Lower leg skin (tissue), 4 donors: ENCODE results near the gene RHOC. TPM values are rescaled to one million over a fixed set of nuclear protein-coding genes. Genes with fewer than 3 reads are reported as not detected.
A peak's percentile ranks its signal among the peaks of the same experiment; 100 is the strongest.

Experiments used
- DNase-seq, 2 donors: peaks; one replicate each; pipeline ENCODE4 v3.0.0-alpha.2; 2019; ENCODE audit warnings: low spot score in 2 of 2
- H3K4me3 ChIP-seq: fragments of 200-600 bp; sonication (generic); 2 replicates; pipeline ENCODE4 v1.5.1; 2017; ENCODE audit warnings: mild to moderate bottlenecking, low read depth; ENCODE audit not compliant: poor library complexity, severe bottlenecking
- CTCF ChIP-seq, 3 donors: fragments of 450-650 bp; IDR thresholded peaks; one replicate each; pipeline ENCODE4 v1.5.1; 2016; ENCODE audit warnings: antibody characterized with exemption in 3 of 3, mild to moderate bottlenecking in 3 of 3, moderate library complexity in 2 of 3
- POLR2A ChIP-seq, 2 donors: fragments of 450-650 bp; IDR thresholded peaks; one replicate each; pipeline ENCODE4 v1.6.1; 2016 to 2017; ENCODE audit warnings: antibody characterized with exemption in 2 of 2, mild to moderate bottlenecking in 1 of 2, moderate library complexity in 1 of 2
- WGBS, 2 donors: methylation state at CpG; one replicate each; pipeline ENCODE4 v1.1.5; 2018; 5-methylcytosine and 5-hydroxymethylcytosine counted together
- intact Hi-C: fragments of 100-400 bp; cut with DNase I; formaldehyde crosslinking; loops from one replicate; pipeline ENCODE4 v1.15.0; 2023; ENCODE audit warnings: low total_unique reads
- total RNA-seq, 4 donors: library from RNA; depleted of rRNA; stranded (reverse); fragments of >200 nt; gene quantifications; one replicate each; pipeline ENCODE4 v1.1.0, GENCODE V29; 2016

Gene RHOC
- total RNA-seq, 4 donors from 2014 or later: 133 to 214 (median 184) TPM

DNA sequence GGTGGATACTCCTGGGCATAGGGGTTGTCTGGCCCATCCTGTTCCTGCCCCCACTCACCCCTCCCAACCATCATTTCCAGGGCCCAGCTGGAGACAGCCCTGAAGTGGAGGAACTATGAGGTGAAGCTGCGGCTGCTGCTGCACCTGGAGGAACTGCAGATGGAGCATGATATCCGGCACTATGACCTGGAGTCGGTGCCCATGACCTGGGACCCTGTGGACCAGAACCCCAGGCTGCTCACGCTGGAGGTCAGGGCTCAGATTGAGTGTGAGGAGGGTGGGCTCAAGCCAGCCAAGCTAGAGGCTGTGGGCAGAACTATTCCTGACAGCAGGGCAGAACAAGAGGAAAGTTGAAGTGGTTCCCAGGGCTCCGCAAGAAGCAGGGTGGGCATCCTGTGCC is 14.2 kb downstream of the RHOC start:
- no peak overlapping the region for H3K4me3 ChIP-seq
- DNase-seq: peak in 1 of 2 donors; percentile 70
- 96 to 100% methylated on average over 5 of the region's 5 CpGs for WGBS, 2 donors
- TF ChIP-seq CTCF (IDR thresholded peaks at IDR 0.05) (no peak), POLR2A (IDR thresholded peaks at IDR 0.05) (no peak)
- intact Hi-C loops: no loop called here

DNA sequence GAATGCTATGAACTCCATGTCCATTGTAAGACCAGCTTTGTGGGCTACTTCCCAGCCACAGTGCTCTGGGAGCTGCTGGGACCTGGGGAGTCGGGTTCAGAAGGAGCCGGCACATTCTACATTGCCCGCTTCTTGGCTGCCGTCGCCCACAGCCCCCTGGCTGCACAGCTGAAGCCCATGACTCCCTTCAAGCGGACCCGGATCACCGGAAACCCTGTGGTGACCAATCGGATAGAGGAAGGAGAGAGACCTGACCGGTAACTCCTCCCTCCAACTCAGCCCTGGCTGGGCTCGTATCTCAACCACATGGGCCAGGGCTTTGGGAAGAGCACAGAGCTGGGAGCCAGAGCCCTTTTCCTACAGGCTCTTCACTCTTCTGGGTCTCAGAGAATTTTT is 17.1 kb downstream of the RHOC start:
- no peak overlapping the region for H3K4me3 ChIP-seq
- intact Hi-C loops: no loop called here
- peak in 1 of 2 donors; percentile 79 for DNase-seq
- no peak for TF ChIP-seq CTCF (IDR thresholded peaks at IDR 0.05)
- no peak for TF ChIP-seq POLR2A (IDR thresholded peaks at IDR 0.05)
- WGBS, 2 donors: 94 to 96% methylated on average over 9 to 11 of the region's 11 CpGs

GRCh38 chr1:112689196-112689841 is 17.6 kb downstream of the RHOC start:
- TF ChIP-seq POLR2A (IDR thresholded peaks at IDR 0.05) (no peak), CTCF (IDR thresholded peaks at IDR 0.05) (no peak)
- 96 to 99% methylated on average over 9 of the region's 9 CpGs for WGBS, 2 donors
- intact Hi-C loops: no loop called here

GRCh38 chr1:112688781-112689193 is 18.1 kb downstream of the RHOC start:
- intact Hi-C loops: no loop called here
- H3K4me3 ChIP-seq: no peak overlapping the region
- peak in 1 of 2 donors; percentile 68 for DNase-seq
- 80 to 86% methylated on average over 13 of the region's 13 CpGs for WGBS, 2 donors
- TF ChIP-seq CTCF (IDR thresholded peaks at IDR 0.05) (no peak), POLR2A (IDR thresholded peaks at IDR 0.05) (no peak)

More at GRCh38 chr1:112689196-112689841, 17.6 kb downstream of the RHOC start:
- H3K4me3 ChIP-seq: no peak overlapping the region
- peak in 1 of 2 donors; percentile 83 for DNase-seq

DNA sequence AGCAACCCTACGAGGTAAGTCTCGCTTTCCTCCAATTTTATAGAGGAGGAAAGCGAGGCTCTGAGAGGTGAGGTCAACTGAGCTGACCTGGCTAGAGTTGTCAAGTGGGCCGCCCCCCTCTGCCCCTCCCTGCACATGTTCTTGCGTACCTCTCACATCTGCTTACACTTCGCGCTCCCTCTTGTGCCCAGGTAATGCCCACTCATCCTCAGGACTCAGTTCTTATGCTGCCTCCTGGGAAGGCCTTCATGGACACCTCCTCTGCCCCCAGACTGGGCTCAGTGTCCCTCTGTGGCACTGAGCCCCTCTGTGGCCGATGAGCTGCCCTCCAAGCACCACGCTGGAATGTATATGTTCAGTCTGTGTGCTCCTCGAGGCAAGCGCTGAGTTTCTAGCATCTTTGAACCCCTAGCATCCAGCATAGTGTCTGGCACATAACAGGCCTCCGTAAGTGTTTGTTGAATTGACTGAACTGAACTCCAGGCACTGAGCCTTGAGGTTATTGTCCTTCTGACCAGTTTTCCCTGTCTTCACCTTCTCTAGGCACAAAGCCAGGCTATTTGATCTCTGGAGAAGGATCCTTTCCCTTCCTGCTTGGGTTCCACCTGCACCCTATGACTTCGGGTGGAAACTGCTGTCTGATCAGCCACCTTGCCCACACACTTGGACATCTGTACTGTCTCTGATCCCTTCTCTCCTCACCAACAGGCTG is 19.0 kb downstream of the RHOC start:
- peak in 1 of 2 donors; percentile 58 for DNase-seq
- intact Hi-C loops: no loop called here
- WGBS, 2 donors: 81 to 85% methylated on average over 13 of the region's 13 CpGs
- no peak overlapping the region for H3K4me3 ChIP-seq
- TF ChIP-seq CTCF (IDR thresholded peaks at IDR 0.05) (no peak), POLR2A (IDR thresholded peaks at IDR 0.05) (no peak)
